GM21390 (cell line): ENCODE results near the gene CCDC63.

Experiments used
- ATAC-seq: cut with Tn5 transposase; IDR thresholded peaks from one replicate; pipeline ENCODE4 v1.9.1; 2021; ENCODE audit not compliant: unreplicated experiment

Gene CCDC63

DNA sequence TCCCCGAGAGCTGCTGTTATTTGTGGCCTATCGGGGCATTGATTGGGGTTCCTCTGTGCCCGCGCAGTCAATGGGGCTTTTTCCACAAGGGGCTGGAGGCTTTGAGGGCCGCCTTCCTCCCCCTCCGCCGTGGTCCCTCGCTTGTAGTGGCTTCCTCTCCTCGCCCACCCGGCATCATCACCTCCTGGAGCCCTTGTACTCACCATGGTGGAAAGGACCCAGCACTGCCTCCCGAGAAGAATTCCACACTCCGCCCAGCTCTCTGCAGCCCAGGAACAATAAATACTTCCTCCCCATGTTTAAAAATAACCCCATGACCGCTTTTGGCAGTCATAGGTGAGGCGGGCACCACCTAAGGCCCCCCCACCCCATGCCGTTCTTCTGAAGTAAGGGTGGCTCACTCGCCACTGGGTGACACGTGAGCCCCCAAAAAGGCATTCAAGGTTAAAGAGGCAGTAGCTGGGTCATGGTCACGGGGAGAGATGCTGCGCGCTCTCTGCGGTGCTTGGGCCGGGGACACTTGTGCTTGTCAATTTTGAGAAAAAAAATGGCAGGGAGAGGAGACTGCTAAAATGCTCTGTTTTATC lies 73.6 kb downstream of the CCDC63 start, which contains the start of gene MYL2:
MYL2 (minus strand) TSS at position 256 of the 587 bp plus-strand sequence; CDS start at position 206, 50 bp downstream.
- ATAC-seq: no peak

DNA sequence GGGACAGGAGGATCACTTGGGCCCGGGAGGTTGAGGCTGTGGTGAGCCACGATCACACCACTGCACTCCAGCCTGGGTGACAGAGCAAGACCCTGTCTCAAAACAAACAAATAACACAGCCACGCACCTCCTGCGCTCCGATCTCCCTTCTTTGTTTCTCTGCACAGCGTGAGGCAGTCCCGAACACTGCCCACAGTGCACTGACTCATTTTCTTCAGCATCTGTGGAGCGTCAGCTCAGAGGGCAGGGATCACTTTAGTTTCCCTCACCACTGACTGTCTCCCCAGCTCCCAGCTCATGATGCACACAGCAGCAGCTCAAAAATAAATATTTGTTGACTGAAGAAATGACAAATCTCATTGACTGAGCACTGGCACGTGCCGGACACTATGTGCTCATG lies 74.5 kb downstream of the CCDC63 start:
- no peak for ATAC-seq

DNA sequence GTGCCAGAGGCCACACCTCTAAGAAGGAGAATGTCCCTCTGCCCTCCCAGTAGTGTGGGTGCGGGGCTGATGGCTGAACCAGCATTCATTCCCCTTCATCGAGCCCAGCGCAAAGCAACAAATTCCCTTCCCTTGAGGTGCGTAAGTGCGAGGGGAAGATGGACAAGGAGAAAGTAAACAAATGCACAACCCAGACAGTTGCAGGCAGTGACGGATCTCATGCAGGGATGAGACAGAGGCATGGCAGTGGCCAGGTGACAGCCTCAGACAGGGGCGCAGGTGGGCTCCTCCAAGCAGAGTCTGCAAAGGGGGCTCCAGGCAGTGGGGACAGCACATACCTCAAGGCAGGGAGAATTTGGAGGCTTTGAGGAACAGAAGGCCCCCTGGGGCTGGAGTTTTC lies 75.9 kb downstream of the CCDC63 start:
- no peak for ATAC-seq

DNA sequence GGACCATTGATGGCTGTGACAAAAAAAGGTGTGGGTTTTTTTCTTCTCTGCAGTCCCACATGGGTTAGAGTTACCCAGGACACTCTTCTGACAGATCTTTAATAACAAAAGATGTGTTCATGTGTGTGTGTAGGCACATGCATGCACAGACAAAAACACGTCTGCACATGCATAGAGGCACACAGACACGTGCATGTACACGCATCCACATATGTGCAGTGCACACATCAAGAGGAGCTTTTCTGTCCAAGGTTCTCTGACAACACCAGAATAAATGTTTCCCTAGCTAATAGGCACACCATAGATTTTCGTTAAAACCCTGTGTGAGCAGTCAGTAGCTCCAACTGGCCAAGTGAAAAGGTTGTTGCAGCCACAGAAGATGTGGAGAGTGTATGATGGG lies 76.4 kb downstream of the CCDC63 start:
- ATAC-seq: no peak

DNA sequence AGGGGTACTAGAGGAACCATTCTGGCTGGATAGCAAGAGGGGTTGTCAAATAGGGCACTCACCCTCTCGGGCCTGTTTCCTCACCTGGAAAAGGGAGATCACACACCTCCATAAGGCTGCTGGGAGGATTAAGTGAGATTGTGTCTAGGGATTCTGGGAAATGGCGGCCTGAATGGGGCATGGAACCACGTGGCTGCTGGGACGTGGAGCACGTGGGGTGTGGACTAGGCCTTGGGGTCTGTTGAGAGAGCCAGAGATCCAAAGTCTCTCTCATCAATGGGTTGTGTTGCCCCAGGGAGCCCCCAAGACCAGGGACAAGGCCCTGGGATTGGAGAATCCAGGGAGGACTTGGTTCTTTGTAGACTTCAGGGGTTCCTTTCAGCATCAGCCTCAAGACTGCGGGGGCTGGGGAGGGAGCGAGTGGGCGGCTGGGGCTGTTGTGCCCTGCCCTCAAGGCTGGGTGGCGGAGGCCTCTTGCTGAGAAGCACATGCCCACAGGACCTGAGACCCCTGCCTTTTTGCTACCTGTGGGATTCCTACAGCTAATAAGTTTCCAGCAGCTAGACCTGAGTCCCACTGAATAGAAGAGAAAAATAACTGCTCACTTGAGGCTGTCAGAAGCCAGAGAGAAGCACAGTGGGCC lies 77.0 kb downstream of the CCDC63 start:
- no peak for ATAC-seq

DNA sequence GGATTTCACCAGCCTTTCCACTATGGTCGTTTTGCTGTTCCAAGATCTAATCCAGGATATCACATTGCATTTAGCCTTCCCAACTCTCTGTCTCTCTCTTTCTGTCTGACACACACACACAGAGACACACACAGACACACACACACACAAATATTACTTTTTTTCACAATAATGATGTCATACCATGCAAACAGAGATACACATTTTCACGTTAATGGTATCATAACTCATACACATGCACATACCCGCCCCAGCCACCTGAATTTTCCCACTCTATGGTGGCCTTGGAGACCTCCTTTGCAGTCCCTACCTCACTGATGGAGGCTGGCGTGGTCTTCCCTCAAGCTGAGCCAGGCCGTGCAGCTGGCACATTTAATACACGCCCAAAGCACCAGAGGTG lies 80.8 kb downstream of the CCDC63 start:
- no peak for ATAC-seq

DNA sequence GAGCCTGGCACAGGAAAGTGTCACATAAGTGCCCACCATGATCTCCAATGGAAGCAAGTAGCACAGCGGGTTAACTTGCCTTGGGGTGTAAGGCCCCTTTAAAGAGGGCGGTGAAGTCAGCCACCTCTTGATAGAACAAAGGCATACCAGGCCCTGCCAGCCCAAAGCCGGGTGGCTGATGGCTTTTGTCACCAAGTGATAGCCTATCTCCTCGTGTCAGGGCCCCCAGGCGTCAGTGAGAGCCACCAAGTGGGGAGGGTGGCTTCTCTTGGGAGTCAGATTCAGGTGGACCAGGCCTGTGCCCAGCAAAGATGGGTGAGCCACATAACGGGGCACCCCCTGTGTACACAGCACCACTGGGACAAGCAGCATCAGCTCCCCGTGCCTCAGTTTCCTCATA lies 81.9 kb downstream of the CCDC63 start:
- no peak for ATAC-seq

DNA sequence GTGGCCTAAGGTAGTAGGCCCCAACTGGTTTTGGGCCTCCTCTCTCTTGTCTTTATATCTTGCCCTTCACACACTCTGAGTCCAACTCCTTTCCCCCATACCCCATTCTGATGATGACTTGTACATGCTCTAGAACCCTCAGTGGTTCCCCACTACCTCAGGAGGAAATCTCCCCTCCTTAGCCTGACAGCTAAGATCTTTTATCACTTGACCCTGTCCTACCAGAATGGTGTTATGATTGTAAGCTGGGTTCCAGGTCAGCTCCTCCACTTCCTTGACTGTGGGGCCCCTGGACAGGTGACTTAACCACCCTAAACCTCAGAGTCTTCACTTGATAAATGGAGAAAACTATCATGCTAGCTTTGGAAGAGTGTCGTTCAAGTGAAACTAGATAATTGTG lies 83.0 kb downstream of the CCDC63 start:
- ATAC-seq: no peak

DNA sequence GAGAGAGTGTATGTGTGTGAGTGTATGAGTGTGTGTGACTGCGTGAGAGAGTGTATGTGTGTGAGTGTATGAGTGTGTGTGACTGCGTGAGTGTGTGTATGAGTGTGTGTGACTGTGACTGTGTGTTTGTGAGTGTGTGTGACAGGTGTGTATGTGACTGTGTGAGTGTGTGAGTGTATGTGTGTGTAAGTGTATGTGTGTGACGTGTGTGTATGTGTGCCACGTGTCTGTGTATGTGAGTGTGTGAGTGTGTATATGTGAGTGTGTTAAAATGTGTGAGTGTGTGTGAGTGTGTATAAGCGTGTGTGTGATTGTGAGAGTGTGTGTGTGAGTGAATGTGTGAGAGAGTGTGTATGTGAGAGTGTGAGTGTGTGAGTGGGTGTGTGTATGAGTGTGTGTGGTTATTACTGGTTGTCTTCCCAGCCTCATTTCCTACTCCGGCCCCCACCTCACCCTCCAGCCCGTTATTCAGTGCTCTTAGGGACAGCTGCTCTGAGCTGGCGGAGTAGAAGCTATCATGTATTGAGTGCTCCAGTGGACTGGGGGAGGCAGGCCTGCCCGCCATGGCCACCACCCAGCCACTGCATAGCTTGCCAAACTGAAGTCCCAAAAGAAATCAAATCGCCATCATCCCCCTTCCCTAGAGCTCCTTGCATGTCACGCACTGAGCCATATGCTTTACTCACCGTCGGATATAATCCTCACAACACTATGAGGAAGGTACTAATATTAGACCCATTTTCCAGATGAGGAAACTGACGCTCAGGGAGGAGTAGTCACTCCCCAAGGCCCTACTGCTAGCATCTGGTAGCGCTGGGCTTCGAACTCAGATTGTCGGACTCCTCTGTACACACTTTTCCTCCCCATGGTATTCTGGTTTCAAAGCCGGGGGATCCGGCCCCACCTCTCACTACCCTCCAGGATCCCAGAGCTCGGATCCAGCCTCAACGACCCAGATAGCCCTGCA lies 83.8 kb downstream of the CCDC63 start:
- no peak for ATAC-seq

DNA sequence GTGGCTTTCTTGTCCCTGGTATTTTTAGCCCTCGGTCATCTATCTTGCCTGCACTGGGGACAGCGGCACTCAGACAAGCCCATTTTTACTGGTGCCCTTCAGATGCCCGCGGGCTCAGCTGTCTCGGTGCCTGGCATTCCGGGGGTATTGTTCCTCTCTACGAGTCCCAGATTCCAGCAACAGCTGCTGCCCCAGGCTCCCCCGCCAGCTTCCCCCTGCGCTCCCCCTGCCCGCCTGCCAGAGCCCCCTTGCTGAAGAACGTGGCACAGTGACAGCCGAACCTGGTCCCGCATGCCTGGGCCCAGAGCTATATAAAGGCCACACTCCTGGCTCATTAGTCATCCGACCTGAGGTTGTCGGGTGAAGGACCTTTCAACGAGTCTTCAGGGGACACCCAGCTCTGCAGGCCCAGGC lies 84.5 kb downstream of the CCDC63 start:
- ATAC-seq: no peak

DNA sequence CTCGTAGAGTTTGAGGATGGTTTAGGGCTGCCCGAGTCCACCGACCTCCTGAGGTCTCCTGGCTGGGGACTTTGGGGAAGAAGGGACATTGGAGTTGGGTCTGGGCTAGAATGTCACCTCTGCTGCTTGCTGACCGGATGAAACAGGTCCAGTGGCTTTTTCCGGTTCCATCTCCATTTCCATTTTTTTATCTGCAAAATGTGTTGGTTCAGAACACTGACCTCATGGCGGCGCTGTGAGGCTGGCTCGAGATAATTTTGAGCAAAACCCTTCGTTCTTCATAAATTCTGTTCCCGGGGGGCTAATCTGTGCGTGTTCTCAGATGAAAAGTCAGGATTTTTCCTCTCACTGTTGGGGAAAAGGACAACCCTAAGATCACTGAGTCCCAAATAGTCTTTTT lies 85.3 kb downstream of the CCDC63 start:
- ATAC-seq: no peak

DNA sequence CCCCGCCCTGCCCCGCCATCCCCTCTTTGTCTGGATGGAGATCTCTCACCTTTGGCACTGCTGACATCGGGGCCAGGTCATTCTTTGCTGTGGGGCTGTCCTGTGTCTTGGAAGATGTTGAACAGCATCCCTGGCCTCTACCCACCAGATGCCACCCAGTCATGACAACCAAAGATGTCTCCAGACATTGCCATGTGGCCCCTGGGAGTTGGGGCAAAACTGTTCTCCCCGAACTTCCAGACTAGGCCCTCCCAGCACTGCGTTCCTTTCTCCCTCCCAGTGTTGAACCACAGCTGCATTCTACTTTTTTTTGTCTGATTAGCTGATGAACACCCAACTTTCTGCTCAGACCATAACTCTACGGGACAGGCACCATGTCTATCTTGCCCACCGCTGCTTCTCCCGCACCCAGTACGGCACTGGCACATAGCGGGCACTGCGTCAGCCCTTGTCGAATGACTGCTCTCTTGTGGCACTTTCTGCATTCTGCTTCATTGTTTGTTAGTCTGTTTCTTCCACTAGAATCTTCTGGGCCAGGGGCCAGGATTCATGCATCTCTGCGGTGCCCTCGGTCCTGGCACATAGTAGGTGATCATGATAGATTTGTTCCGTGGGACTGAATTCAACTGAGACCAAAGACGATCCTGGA lies 86.7 kb downstream of the CCDC63 start:
- no peak for ATAC-seq

DNA sequence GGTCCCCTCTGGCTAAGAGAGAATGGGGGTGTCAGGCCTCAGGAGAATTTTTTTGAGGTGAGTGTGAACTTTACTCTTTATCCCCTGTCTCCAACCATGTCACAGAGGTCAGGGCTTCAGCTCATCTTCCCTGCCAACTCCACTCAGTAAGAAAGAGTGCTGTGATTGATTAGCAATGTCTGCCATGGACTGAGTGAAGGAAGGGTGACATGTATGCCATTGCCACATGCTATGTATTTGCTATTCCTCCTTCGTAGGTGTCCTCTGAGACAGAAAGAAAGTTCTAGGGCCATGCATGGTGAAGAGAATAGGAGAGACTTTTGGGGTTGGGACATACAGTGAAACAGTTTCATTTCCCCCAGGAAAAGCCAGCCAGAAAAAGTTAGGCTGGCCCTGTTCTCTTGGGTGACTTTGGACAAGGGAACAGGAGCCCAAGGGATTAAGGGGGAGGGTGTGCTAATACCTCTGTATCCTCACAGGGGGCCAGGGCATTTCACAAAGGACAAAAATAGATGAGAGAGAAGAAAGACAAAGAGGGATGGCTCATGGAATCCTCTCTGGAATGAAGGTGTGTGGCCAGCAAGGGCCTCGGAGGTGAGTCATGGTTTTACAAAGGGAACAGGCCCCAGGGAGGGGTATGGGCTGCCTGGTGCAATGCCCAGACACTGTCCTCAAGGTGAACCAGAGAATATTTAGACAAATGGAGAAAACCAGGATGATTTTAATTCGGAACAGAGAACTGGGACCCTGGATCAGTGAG lies 87.5 kb downstream of the CCDC63 start:
- no peak for ATAC-seq

DNA sequence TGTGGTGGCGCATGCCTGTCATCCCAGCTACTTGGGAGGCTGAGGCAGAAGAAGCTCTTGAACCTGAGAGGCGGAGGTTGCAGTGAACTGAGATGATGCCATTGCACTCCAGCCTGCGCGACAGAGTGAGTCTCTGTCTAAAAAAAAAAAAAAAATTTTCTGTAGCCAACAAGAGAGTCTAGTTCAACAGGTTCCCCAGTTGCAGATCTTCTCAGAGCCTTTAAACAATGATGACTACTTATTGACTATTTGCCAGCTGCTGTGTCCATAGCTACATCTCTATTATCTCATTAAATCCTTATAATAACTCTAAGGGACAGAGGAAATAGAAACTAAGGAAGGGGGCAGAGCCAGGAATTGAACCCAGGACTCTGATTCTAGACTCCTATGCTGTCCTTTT lies 88.8 kb downstream of the CCDC63 start:
- ATAC-seq: no peak

DNA sequence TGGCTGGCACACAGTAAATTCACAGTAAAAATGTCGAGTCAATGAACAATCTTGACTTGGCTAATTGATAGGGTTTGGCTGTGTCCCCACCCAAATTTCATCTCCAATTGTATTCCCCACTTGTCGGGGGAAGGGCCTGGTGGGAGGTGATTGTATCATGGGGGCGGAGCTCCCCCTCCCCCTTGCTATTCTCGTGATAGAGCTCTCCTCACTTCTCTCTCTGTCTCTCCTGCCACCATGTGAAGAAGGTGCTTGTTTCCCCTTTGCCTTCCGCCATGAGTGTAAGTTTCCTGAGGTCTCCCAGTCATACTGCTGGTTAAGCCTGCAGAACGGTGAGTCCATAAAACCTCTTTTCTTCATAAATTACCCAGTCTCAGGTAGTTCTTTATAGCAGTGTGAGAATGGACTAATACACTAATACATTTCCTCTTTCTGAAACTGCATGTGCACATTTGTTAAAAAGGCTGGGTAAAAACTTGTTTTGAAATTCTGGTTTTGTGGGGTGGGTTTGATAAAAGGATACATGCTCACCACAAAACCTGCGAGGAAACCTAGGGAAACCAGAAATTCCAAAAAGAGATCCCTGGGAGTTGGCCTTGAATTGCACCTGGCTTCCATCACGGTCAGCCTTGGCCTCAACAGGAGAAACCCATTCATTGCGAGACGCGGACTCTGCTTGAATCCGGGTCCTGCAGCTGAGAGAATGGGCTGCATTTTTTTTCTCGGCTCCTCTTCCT lies 89.7 kb downstream of the CCDC63 start:
- ATAC-seq: no peak

DNA sequence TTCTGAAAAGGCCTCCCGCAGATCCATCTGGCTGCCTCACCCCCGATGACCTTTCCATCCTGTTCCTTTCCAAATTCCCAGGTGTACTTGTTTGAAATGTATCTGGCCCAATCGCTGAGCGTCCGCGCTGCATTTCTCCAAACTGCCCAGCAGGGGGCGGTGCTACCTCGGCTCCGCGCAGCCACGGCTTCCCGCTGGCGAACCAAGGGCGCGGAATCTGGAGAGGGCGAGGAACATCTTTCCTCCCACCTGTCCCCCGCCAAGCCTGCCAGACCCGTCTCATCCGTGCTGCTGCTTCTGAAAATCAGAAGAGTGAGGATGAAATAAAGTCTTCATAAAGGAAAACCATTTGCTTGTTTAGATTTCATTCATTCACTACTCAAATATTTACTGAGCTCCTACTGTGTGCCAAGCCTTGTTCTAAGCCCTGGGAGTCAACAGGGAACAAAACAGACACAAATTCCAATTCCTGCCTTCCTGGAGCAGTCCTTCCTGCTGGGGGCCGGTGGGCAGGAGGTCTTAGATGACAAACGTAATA lies 90.4 kb downstream of the CCDC63 start:
- no peak for ATAC-seq

DNA sequence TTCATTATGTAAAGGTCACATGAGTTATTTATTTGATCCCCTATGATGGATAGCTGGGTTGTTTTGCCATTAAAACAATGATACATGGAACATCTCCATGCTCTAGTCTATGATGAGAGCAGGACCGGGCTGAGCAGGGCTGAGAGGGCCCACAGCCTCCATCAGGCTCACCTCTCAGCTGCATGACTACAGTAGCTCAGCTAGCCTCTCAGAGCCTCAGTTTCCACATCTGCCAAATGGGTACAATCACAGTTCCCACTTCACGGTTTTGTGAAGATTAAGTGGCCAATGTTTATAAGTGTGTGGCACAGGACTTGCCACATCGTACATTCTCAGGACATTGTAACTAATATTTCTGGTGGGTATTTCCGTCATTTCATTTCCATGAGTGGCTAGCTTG lies 93.5 kb downstream of the CCDC63 start:
- ATAC-seq: no peak

DNA sequence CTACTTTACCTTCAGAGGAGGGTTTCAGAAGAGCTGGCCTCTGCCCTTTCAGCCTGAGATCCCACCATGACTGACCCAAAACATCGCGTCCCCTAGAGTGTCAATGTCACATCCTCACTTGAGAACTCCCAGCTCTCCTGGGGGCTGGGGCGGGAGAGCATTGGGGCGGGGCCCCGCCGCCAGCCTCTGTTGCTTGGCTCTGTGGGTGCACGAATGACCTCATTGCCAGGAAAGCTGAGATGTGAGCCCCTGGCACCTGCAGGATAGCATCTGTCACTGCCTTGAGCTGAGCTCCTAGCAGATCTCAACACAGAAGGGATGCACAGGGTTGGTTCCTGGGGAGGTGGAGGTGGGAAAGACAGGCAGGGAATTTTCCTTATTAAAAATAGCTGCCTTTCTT lies 94.1 kb downstream of the CCDC63 start:
- ATAC-seq: no peak

DNA sequence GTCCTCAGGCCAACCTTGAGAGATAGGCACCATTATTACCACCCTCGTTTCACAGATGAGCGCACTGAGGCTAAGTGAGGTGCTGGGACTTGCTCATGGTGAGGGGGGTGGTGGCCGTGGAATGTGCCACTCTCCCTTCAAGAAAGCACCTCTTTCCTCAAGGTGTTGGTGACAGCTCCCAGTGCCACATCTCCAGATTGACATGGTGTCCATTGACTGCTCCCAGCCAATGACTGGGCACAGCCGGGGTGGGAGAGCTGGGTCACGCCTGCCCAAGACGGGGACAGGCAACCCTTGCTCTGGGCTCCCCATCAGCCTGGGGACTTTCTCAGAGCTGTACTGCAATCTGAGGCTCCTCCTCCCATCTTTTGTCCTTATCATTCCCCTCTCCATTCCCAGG lies 94.6 kb downstream of the CCDC63 start:
- no peak for ATAC-seq

DNA sequence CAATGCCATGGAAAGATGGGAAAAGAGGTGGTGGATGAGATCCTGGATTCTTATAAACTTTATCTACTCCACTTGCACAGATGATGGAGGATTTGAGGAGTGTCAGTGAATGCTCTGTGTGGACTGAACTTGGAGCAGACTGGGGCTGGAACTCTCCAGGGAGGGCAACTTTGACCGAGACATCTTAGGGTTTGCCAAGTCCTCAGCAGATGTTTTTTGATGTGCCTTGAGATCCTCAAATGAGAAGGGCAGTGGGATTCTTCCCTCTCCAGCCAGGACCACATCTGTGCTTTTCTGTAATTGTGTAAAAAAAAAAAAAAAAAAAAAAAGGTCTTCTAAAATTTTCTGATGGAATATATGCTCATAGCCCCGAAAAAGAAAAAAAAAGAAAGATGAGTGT lies 96.6 kb downstream of the CCDC63 start:
- no peak for ATAC-seq
